ENCODE data around the gene GALNS.
A peak's percentile ranks its signal among the peaks of the same experiment; 100 is the strongest.

Gene GALNS

DNA sequence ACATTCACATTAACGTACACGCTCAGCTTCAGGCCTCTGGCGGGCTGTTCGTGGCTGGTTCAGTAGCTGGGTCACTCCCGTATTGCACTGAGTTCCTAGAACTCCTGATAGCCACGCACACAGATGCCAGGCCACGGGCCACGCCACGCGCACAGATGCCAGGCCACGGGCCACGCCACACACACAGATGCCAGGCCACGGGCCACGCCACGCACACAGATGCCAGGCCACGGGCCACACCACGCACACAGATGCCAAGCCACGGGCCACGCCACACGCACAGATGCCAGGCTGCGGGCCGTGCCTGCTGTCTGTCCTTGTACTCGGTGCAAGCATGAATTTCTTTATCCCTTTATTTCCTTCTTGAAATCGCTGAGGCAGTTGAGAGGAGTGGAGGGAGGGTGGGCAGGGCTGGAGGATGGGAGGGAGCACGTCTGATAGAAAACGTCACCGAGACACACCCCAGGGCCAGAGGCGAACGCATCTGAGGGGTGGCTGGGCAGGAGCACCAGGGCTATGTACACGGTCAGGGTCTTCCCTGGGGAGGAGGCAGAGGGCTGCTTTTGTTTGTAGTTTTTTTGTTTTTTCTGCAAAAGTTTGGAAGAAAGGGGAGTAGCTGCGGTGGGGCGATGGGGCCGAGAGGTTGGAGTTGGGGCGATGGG lies 18.3 kb upstream of the GALNS start:
- ATAC-seq: no peak

DNA sequence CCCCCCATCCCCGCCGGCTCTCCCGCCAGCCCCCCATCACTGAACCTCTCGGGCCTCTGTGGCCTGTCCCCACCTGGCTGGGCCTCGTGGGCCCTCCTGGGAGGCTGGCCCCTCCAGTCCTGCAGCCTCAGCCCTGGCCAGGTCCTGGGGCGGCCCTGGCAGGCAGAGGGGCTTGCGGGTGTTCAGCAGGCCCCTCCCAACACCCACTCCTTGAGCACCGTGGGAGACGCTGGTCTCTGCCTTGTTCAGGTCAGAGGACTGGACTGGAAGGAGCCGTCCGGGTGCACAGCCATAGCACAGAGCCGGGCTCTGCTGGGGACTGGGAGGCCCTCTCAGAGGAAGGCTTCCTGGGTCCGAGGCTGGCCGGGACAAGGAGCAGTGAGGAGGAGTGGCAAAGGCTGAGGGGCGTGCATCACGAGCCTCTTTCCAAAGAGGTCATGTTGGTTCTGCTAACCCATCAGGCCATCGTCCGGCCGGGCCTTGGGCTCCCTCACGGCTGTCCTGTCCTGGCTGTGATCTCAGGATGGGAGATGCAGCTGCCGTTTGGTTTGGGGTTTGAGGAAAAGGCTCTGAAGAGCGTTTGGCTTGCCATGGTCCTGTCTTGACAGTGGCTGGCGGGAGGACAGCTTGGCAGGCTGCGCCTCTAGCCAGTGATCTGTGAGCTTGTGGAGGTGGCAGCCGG lies 16.0 kb upstream of the GALNS start:
- ATAC-seq: no peak

DNA sequence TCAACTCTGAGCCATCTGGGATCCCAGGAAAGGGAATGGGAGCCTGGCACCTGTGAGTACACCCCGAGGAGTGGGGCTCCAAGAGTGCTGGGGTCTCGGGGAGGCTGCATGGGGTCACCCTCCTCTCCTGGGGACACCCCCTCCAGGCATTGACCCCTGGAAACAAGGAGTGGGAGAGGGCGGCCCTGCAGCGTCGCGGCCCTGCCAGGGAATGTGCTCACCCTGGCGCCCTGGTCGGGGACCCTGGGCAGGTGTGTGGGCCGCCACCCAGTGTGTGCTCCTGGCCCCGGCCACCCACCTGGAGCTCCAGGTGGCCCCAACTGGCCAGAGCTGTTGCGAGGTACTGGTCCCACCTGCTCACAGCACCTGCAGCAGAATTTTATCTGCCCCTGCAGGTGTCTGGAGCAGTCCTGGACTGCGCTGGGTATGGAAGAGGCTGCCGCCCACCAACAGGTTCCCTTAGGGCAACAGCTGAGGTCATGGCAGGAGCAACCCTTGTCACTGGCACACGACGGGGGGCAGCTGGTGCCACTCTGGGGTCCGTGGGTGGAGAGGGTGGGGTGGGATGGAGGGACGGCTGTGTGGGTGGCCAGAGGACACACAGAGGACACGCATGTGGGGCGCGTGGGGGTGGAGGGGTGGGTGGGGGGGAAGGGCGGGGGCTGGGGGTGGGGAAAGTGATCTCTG lies 15.1 kb upstream of the GALNS start:
- ATAC-seq: no peak

DNA sequence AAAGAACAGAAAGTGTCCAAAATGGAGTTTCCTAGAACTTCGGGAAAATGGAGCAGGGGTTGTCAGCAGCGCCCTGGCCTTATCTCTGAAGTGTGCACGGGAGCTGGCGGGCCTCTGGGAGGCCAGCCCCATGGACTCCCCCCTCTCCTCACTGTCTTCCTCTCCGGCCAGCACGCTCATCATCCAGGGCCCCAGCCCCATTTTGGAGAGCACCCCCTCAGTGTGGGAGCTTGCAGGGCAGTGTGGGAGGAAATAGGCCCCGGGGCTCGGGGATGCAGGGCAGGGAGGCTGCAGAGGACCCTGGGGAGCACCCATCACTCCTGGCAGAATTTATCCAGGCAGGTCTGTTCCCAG lies 14.6 kb upstream of the GALNS start:
- no peak for ATAC-seq

DNA sequence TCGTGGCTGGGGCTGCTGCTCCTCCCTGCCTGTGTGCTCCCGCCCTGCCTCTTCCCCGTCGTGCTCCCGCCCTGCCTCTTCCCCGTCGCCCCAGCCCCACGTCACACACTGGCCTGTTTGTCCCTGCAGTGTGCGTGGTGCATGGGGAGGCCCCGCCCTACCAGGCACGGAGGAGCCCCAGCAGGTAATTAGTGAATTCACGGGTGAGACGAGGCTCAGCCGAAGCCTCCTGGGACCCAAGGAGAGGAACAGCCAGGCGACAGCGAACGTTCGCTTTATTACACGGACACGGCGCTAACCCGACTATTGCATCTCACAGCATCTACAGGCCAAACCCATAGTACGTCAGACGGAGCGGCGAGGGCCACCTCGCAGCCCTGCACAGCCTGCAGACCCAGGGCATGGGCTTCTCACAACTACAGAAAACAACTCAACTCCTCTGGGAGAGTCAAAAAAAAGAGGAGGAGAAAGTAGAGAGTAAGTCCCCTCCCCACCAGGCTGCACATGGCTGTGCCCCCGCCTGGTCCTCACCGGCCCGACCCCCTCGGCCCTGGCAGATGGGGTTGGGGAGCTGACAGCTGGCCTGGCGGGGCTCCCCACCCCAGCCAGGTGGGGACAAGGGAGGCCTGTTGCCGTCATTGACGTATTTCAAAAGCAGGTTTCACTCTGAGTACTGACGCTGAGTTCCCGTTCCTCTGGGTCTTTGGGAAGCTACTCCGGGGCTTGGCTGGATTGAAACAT lies 14.0 kb upstream of the GALNS start:
- ATAC-seq: peak in 1 of 2 donors; percentile 31

DNA sequence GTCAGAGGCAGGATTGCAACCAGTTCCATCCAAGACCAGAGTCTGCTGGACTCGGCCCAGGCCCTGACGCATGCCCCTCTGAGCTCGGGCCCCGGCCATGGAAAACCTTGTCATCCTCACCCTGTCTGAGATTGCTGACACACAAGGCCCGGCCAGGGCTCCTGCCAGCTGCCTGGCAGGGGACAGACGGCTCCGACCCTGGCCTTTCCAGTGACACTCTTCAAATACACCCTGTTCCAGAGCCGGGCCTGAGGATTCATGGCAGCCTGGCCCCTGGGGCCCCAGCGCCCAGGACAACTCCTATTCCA lies 12.9 kb upstream of the GALNS start:
- no peak for ATAC-seq

DNA sequence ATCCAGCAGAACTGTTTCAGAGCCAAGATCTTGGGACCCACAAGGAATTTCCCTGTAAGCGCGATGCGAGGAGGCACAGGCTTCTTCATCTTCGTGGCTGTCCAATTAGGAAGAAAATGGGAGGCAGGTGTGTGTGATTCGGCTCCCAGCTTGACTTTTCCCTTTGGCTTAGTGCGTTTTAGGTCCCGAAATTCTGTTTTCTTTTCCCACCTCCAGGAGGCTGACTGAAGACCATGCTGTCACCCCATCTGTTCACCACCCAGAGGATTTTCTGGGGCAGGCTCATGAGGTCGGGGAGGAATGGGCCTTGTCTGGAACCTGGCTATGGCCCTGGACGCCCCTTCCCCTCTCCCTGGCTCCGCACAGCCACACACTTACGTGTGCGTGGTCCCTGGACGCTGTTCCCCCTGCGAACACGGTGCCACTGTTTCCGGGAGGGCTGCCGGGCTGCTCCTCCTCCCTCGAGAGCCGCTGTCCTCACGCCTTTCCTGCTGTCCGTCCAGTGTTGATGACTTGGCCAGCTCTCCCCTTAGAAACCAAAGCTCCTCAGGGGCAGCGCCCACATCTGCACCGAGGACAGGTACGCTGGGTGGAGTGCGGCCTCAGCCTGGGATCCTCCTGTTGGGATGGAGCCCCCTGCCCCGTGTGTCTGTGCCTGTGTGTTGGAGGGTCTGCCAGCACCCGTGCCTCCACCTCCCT lies 12.4 kb upstream of the GALNS start:
- no peak for ATAC-seq

DNA sequence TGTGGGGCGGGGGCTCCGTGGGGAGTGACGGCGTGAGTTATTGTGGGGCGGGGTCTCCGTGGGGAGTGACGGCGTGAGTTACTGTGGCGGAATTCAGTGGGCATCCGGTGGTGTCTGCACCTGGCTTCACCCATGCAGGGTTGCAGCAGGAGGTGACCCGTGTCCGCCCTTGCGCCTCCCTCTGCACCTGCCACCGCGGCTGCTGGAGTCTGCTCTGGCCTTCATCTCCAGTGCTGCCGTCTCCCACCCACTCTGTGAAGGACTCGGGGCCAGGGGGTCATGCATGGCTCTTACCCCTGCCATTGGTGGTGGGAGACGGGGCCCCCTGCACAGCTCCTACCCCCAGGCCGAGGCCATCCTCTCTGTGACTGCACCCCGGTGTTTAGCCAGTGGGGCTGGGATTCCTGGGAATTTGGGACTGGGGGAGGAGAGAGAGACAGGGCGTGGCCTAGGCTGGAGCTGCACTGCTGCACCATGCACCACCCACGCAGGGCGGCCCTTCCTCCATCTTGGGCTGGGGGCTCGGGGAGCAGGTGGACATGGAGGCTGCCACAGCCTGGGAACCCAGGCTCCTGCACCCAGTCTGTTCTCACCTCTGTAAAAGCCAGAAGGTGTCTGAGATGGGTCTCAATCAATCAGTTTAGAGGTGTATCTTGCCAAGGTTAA lies 11.0 kb upstream of the GALNS start:
- ATAC-seq: no peak

DNA sequence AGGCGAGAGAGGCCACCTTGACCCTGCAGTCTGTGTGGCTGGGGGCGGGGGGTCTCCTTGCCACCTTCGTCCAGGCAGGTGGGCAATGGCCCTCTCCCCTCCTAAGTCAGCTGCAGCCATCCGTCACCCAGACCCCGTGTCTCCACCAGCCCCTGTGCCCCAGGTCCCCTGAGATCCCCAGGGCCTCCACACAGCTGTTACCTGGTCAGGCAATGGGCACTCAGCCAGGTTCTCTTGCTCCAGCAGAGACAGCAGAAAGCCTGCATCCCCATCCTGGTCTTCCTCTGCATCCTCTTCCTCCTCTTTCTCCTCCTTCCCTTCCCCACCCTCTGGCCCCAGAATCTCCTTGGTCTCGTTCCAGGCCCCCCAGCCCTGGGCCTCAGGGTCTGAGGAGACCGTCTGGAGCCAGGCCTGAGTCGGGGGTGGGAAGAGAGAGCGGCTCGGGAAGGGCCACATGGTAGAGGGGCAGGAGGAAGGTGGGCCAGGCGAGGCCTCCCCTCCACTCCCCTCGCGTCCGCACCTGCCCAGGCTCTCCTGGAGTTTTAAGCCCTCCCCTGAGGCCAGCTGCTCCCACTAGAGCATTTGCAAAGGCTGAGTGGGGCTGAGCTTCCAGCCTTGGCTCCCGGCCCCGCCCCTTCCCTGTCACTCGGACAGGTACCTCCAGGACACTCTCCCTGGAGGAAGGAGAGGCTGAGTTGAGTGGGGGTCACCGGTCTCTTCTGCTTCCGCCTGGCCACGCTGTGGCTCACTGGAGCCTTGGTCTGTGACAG lies 9.6 kb upstream of the GALNS start, which contains the start of gene PABPN1L:
PABPN1L (minus strand) TSS at position 510 of the 770 bp plus-strand sequence; CDS start at position 456, 54 bp downstream.
- ATAC-seq: no peak

DNA sequence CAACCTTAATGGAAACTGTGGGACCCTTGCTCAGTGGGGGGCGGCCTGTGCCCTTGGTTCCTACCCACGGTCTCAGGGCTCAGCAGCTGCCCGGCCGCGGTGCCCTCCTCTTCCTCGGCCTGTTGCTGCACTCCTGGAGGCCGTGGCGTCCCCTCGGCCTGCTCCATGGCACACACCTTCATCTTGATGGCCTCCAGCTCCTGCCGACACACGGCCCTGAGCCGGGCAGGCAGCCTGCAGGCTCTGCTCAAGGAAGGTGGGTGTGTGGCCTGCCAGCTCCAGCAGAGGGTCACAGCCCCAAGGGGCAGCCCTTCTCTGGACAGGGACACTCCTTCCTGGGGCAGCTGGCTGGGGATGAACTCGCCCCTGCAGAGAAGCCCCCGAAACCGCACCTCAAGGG lies 9.0 kb upstream of the GALNS start:
- no peak for ATAC-seq

DNA sequence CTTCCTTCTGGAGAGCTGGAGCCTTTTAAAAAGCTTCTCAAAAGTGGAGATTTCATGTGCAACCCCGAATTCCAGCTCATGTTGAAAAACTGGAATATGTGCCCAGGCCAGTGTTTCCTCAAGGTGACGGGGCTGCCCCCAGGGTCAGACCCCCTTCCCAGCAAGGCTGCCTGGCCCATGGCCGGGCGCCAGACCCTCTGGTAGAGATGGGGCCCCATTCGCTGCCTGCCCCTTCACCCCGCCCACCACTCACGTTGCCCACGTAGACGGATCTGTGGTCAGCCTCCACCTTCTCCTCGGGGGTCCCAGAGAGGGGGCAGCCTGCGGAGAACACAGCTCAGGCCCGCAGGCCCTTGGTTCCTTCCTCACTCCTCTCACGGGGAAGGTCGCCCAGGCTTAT lies 8.6 kb upstream of the GALNS start:
- ATAC-seq: no peak

DNA sequence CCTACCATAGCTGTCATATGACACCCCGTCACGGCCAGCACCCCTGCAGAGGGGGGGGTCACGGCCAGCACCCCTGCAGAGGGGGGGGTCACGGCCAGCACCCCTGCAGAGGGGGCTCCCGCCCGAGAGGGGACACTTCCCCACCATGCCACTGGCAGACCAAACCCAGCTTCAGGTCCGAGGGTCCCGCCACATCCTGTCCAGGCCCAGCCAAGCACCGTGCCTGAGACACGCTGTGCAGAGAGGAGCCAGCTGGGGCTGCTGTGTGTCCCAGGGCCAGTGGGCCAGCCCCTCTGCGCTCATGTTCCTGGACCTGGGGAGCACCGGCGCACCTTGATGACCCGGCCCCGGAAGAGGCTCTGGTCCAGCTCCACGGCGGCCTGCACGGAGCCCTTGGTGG lies 7.8 kb upstream of the GALNS start:
- ATAC-seq: no peak

DNA sequence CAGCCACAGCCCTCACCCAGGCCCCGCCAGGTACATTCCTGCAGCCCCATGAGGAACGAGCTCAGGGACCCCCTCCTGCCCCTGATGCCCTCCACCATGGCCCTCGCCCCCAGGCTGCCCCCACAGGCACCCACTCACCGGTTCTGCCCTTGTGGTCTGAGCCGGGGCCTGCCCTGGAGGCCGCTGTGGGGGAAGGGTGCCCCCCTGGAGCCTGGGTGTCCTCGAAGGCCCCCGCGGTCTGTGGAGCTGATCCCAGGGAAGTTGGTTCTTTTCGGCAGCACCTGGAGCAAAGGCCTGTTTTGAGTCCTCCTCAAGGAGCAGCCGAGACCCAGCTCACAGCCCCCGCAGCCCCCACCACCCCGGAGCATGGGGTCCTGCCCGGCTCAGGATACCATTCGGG lies 7.4 kb upstream of the GALNS start:
- no peak for ATAC-seq

DNA sequence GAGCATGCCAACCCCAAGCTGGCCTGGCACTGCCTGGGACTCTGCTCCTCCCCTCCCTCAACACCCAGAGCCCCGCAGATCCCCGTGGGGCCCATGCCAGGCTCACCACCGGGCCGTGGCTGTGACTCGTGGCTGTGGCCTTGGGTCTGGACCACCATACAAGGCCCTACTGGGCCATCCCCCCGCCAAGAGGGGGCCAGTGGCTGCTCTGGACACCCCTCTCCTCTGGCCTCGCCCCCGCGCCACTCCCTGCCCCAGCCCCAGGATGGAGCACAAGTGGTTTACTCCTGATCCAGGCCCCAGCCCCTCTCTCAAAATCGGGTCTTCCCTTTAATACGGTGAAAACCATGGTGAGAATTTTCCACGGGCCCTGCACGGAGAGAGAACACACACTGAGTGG lies 6.7 kb upstream of the GALNS start:
- no peak for ATAC-seq

DNA sequence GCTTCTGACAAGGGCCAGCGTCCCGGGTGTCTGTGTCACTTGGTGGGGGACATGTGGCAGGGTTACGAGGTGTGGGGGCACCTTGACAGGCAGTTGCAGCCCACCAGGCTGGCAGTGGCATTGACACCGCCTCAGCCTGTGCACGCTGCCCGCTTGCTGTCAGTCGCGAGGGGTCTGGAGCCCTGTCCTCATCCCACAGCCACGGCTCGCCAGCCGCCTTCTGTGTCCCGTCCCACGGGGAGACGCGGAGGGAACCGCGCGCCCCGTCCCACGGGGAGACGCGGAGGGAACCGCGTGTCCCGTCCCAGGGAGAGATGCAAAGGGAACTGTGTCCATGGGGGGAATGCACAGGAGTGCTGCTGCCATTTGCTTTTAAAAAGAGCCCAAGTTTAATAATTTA lies 6.2 kb upstream of the GALNS start:
- no peak for ATAC-seq

DNA sequence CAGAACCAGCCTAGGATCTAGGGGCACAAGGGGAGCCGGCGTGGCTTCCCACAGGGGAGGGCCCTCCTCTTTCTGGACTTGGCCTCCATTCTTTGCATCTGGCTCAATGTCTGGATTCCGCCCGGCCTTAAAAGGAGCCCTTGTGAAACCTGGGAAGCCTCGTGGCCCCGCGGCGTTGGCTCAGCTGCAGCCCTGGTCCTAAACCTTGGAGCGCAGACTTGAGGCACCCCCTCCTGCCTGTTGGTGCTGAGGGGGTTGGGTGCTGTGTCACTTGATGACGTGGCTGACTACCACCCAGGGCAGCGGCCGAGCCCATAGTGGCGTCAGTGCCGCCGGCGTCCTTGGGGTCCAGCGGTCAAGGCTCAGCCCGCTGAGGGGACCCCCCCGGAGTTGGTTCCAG lies 4.6 kb upstream of the GALNS start:
- ATAC-seq: no peak

DNA sequence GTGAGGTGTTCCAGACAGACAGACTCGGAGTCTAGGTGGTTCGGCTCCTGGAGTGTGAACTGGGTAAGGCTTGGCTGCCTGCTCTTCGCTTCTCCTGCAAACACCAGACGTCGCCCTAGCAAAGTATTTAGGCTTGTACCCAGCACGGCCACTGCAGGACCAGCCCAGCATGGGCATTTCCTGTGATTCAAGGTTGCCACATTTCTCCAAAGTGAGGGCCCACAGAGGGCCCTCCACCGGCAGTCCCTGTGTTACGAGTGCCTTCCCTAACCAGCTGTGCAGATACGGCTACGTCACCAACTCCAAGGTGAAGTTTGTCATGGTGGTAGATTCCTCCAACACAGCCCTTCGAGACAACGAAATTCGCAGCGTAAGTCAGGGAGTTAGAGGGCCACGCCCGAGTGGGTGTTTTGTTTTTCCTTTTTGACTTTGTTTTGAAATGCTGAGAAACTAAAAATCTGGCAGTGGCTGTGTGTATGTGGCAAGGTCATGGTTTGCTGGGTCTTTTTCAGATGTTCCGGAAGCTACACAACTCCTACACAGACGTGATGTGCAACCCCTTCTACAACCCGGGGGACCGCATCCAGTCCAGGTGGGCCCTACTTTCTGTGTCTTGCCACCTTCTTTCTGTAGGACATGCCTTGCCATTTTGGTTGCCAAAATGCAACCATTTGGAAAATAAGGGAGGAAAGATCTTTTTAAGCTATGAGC lies 2.8 kb upstream of the GALNS start:
- no peak for ATAC-seq

DNA sequence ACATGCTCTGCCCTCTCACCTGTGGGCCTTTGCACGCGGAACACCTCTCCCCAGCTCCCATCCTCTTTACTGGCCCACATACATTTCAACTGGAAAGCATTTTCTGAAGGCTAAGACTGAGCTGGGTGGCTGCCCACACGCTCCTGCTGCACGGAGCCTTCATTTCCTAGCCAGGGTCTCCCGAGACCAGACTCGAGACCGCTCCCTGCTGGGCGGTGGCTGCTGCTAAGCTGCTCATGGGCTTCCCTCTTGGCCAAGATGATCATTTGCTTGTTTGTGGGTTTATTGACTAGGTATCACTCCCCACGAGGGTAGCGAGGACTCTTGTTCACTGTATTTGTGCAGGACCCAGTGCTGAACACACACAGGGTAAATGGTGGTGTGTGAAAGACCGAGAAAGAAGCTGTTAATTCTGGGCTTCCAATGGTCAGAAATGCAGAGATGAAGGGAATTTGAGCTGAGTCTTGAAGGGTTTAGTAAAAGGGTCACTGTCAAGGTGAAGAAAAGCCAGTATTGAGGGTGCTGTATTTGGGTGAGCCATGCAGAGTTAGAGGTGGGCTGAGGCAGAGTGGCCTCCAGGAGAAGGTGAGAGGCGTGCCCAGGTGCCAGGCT lies 1.1 kb upstream of the GALNS start:
- ATAC-seq: peak; percentile 67 to 71

DNA sequence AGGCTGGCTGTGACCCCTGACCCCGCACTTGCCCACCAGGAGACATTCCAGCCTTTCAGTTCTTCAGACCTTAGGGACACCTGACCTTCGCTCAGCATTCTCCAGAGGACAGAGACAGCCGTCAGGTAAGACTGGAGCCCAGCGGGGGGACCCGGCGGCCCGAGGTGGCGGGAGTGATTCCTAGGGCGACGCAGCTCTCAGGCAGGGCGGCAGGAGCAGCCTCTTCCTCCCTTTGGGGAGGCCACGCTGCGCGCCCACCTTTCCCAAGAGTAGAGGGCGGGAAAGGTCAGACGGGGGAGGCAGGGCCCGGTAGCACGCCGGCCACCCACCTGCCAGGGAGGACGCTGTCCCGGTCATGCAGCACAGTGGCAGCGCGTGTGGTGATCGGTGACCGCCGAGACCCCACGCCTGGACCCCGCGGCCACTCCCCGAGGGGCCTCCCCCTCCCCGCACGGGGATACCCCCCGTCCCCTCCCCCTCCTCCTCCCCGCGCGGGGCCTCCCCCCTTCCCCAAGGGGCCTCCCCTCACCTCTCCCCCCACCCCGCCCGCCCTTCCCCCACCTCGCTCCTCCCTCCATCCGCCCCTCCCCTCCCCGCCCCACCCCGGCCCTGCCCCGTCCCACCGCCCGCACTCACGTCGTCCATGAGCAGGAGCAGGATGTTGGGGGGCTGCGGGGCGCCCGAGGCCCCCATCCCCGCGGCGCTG lies 472 bp downstream of the GALNS start:
- ATAC-seq: peak; percentile 29 to 35

DNA sequence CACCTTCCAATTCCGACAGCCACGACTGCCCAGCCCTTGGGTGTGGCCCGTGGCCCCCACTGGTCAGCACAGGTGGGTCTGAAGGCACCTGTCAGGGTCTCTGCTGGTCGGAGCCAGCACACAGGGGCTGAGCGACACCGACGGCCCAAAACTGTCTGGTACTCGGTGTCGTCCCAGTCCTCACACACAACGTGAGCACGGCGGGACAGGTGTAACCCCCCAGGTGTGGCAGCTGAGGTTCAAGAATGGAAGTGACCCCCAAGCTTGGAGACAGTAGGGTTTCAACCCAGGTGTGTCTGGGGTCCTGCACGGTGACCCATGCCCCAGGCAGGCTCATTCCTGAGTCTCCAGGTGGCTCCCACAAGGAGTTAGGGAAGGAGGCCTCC lies 1.0 kb downstream of the GALNS start:
- no peak for ATAC-seq
